K562 (cell line): ENCODE measurements around the gene ZBTB20. TPM values are rescaled to one million over a fixed set of nuclear protein-coding genes. Genes with fewer than 3 reads are reported as not detected.

ENCODE experiments used
- ATAC-seq: fragments of 200-7000 bp; cut with Tn5 transposase; 3 replicates; pipeline ENCODE4 v1.9.1; 2020; ENCODE audit warnings: moderate library complexity
- BruUV-seq: library from RNA; stranded (reverse); fragments of 400-500 nt; replicated peaks from 2 replicates; lab custom pipeline; 2021; lab: Mats Ljungman, UMichigan
- CTCF ChIA-PET: fragments of 300-600 bp; formaldehyde crosslinking; extraction: SDS; loops from one replicate; lab custom pipeline; 2021; ENCODE audit warnings: low intra/inter-chr PET ratio; lab: Yijun Ruan, JAX
- POLR2A ChIA-PET: fragments of 300-600, 350-650 bp; sonication (Branson Sonifier 250); formaldehyde crosslinking; extraction: SDS; loops from one replicate; lab custom pipeline; 2021; ENCODE audit warnings: antibody characterized with exemption, inconsistent platforms; lab: Yijun Ruan, JAX
- DNase-seq, 4 experiments: peaks; one replicate each; pipeline versions ENCODE4 v3.0.0 to v3.0.0-alpha.2; 2011 to 2018; ENCODE audit warnings: low spot score in 3 of 4, mixed read lengths in 3 of 4; ENCODE audit errors: extremely low read depth in 1 of 4
- FAIRE-seq: peaks from 2 replicates; lab custom pipeline; 2011; peaks lifted over from hg19 to GRCh38; lab: Jason Lieb, UNC
- H2AFZ ChIP-seq: 2 replicates; pipeline ENCODE4 v1.6.0; 2011; ENCODE audit warnings: low read depth, low read length, control low read depth, inconsistent platforms
- H3K27ac ChIP-seq: fragments of 200-600 bp; 3 replicates; pipeline ENCODE4 v1.8.0; 2011; ENCODE audit warnings: low read depth, mild to moderate bottlenecking, control low read depth, inconsistent platforms, low read length, moderate library complexity, mixed read lengths; ENCODE audit errors: extremely low read depth
- H3K27me3 ChIP-seq, 2 experiments: fragments of 300-600 bp in 1 of 2; 2 replicates in 1 of 2; 3 replicates in 1 of 2; pipeline versions ENCODE4 v1.6.0 to v1.8.0; 2011; ENCODE audit warnings: inconsistent platforms in 2 of 2, low read length in 2 of 2, mild to moderate bottlenecking in 1 of 2, mixed read lengths in 1 of 2, moderate library complexity in 1 of 2; ENCODE audit not compliant: control insufficient read depth in 2 of 2, insufficient read depth in 2 of 2
- H3K36me3 ChIP-seq: fragments of 300-600 bp; 3 replicates; pipeline ENCODE4 v1.8.0; 2011; ENCODE audit warnings: mild to moderate bottlenecking, low read length, inconsistent platforms; ENCODE audit not compliant: control insufficient read depth, insufficient read depth
- H3K4me1 ChIP-seq, 2 experiments: fragments of 200-600 bp in 1 of 2; replicated peaks in 1 of 2; 2 replicates in 1 of 2; 3 replicates in 1 of 2; pipeline versions ENCODE4 v1.5.1 to v1.8.0; 2011; ENCODE audit warnings: inconsistent platforms in 2 of 2, low read length in 2 of 2, mild to moderate bottlenecking in 1 of 2, mixed read lengths in 1 of 2, moderate library complexity in 1 of 2; ENCODE audit not compliant: control insufficient read depth in 2 of 2, insufficient read depth in 2 of 2
- H3K4me2 ChIP-seq: 2 replicates; pipeline ENCODE4 v1.6.1; 2011; ENCODE audit warnings: low read length, control low read depth, inconsistent platforms, mixed read lengths; ENCODE audit not compliant: insufficient read depth
- H3K4me3 ChIP-seq: fragments of 200-600 bp; sonication (generic), shearing (Covaris generic); 2 replicates; pipeline ENCODE4 v1.5.1; 2016; ENCODE audit warnings: control low read depth, inconsistent platforms
- H3K79me2 ChIP-seq: fragments of 200-600 bp; 3 replicates; pipeline ENCODE4 v1.8.0; 2011; ENCODE audit warnings: low read length, inconsistent platforms; ENCODE audit not compliant: control insufficient read depth, insufficient read depth
- H3K9ac ChIP-seq, 2 experiments: 2 replicates each; pipeline versions ENCODE4 v1.6.0 to v1.6.1; 2011; ENCODE audit warnings: low read depth in 2 of 2, low read length in 2 of 2, control low read depth in 1 of 2, inconsistent platforms in 1 of 2, mild to moderate bottlenecking in 1 of 2, mixed read lengths in 1 of 2; ENCODE audit not compliant: insufficient read depth in 1 of 2
- H3K9me1 ChIP-seq: one replicate; pipeline ENCODE4 v1.6.0; 2011; ENCODE audit warnings: inconsistent platforms, mild to moderate bottlenecking, low read length, moderate library complexity; ENCODE audit not compliant: control insufficient read depth, insufficient read depth
- H3K9me3 ChIP-seq: replicated peaks from 2 replicates; pipeline ENCODE4 v1.5.1; 2011; ENCODE audit warnings: low read depth, low read length, inconsistent platforms; ENCODE audit not compliant: control insufficient read depth, insufficient read depth
- H4K20me1 ChIP-seq: replicated peaks from 2 replicates; pipeline ENCODE4 v1.6.1; 2011; ENCODE audit warnings: low read length, inconsistent platforms, mixed read lengths; ENCODE audit not compliant: control insufficient read depth, insufficient read depth
- ARID1B ChIP-seq: fragments of 450-650 bp; IDR thresholded peaks from 2 replicates; pipeline ENCODE4 v1.6.1; 2016; ENCODE audit warnings: antibody characterized with exemption, mild to moderate bottlenecking, inconsistent platforms
- ATF7 ChIP-seq: fragments of 450-650 bp; IDR thresholded peaks from 2 replicates; pipeline ENCODE4 v1.7.1; 2014; ENCODE audit warnings: mild to moderate bottlenecking, moderate library complexity
- BRF1 ChIP-seq: IDR thresholded peaks from 3 replicates; pipeline ENCODE4 v1.6.1; 2011; ENCODE audit warnings: borderline replicate concordance, mild to moderate bottlenecking; ENCODE audit not compliant: insufficient read length; ENCODE audit errors: extremely low read depth
- CBX3 ChIP-seq, 2 experiments: IDR thresholded peaks; 1 replicate in 1 of 2; 2 replicates in 1 of 2; pipeline ENCODE4 v1.6.1; 2012; ENCODE audit warnings: inconsistent platforms in 2 of 2, low read length in 2 of 2, borderline replicate concordance in 1 of 2, control low read depth in 1 of 2
- FOXP1 ChIP-seq: sonication (generic); formaldehyde crosslinking; IDR thresholded peaks from 2 replicates; pipeline ENCODE4 v1.8.0; 2022; ENCODE audit warnings: mild to moderate bottlenecking, missing genetic modification reagents
- GABPB2 ChIP-seq: fragments of 250-450 bp; sonication (Bioruptor Pico); conservative IDR thresholded peaks from 2 replicates; pipeline ENCODE4 v1.5.1; 2021; ENCODE audit warnings: mild to moderate bottlenecking
- HDAC2 ChIP-seq: fragments of 450-650 bp; IDR thresholded peaks from 2 replicates; pipeline ENCODE4 v1.6.1; 2016; ENCODE audit warnings: mild to moderate bottlenecking
- JUNB ChIP-seq: fragments of 450-650 bp; formaldehyde crosslinking; conservative IDR thresholded peaks from 2 replicates; pipeline ENCODE4 v1.4.0; 2020; ENCODE audit warnings: mild to moderate bottlenecking
- MEF2A ChIP-seq: IDR thresholded peaks from 2 replicates; pipeline ENCODE4 v1.6.1; 2011; ENCODE audit warnings: low read depth, mild to moderate bottlenecking, low read length, moderate library complexity; ENCODE audit not compliant: control insufficient read depth
- MXI1 ChIP-seq: IDR thresholded peaks from 2 replicates; pipeline ENCODE4 v1.6.1; 2011; ENCODE audit warnings: low read depth, mild to moderate bottlenecking, improper control_type of control experiment, low read length
- POLR2H ChIP-seq: IDR thresholded peaks from 2 replicates; pipeline ENCODE4 v1.6.1; 2016; ENCODE audit warnings: missing genetic modification characterization, low read depth, mild to moderate bottlenecking, control low read depth, missing compliant biosample characterization, moderate library complexity
- RBM34 ChIP-seq: fragments of 200-400 bp; formaldehyde crosslinking; IDR thresholded peaks from 2 replicates; pipeline ENCODE4 v1.6.1; 2018; ENCODE audit warnings: low read length, borderline replicate concordance; ENCODE audit not compliant: insufficient read depth
- STAT5A ChIP-seq: IDR thresholded peaks from 2 replicates; pipeline ENCODE4 v1.6.1; 2012; ENCODE audit warnings: low read length, inconsistent platforms, borderline replicate concordance
- TGIF2 ChIP-seq: sonication (generic); formaldehyde crosslinking; IDR thresholded peaks from 2 replicates; pipeline ENCODE4 v1.8.1; 2022; ENCODE audit warnings: mild to moderate bottlenecking, missing genetic modification reagents, moderate library complexity
- ZNF133 ChIP-seq: fragments of 250-450 bp; sonication (Bioruptor Pico); IDR thresholded peaks from 2 replicates; pipeline ENCODE4 v1.4.0; 2020; ENCODE audit warnings: mild to moderate bottlenecking
- ZNF3 ChIP-seq: fragments of 250-450 bp; sonication (Bioruptor Pico); IDR thresholded peaks from 2 replicates; pipeline ENCODE4 v1.5.0; 2021; ENCODE audit warnings: mild to moderate bottlenecking, moderate library complexity
- WGBS: fragments of 100-300 bp; shearing (Covaris generic); methylation state at CpG from one replicate; pipeline ENCODE4 v1.1.6; 2016; ENCODE audit warnings: low coverage, mixed read lengths; ENCODE audit not compliant: insufficient coverage; ENCODE audit errors: missing lambda C conversion rate; 5-methylcytosine and 5-hydroxymethylcytosine counted together
- in situ Hi-C: fragments of 300-500 bp; cut with MboI; formaldehyde crosslinking; loops from 4 replicates; pipeline ENCODE4 v1.15.0; 2018; ENCODE audit warnings: inconsistent platforms, mixed read lengths
- intact Hi-C: fragments of 100-400 bp; cut with micrococcal nuclease; formaldehyde crosslinking; loops from 2 replicates; pipeline ENCODE4 v1.14.2; 2022
- polyA plus RNA-seq, 8 experiments: library from polyadenylated mRNA; depleted of rRNA in 4 of 8; stranded (reverse) in 5 of 8; unstranded in 3 of 8; fragments of >200 nt; fragmentation: Nextera tagmentation in 2 of 8; fragmentation: Illumina TruSeq in 1 of 8; extraction: Ambion mirVana in 2 of 8; extraction: Trizol in 1 of 8; gene quantifications; 2 replicates each; pipeline versions ENCODE4 v1.2.1 to v1.2.3, GENCODE V29; 2011 to 2014; ENCODE audit warnings: inconsistent platforms in 1 of 8, missing spikeins in 1 of 8
- total RNA-seq, 7 experiments: library from RNA; depleted of rRNA in 6 of 7; stranded (reverse); fragments of >200 nt in 6 of 7; fragmentation: Illumina TruSeq in 2 of 7; extraction: Trizol in 2 of 7; gene quantifications; 2 replicates each; pipeline versions ENCODE4 v1.2.1 to v1.2.3, GENCODE V29; 2011 to 2021; ENCODE audit warnings: low replicate concordance in 1 of 7

Gene ZBTB20
- total and polyA plus RNA-seq, 9 of the 15 experiments (the other 6 are each of a cell fraction or from before 2014, with no cell fraction given): 0.17 to 1.7 (median 0.45) TPM

- TF ChIP-seq POLR2H (tag) (no peak), CBX3 (IDR thresholded peaks at IDR 0.05; ENCODE audit: borderline replicate concordance in 1 of 2, low read length in 2 of 2) (no peak), BRF1 (no peak), ATF7 (no peak)
These were observed 795.3 kb downstream of the ZBTB20 start (continued) for GRCh38 chr3:114351822-114352145.

GRCh38 chr3:114351123-114351821 lies 795.8 kb downstream of the ZBTB20 start:
- in situ Hi-C loops: no loop called here
- ATAC-seq (no peak), FAIRE-seq (no peak), DNase-seq (no peak)
- no peaks in the 10 kb centered on the region for H3K9me3 ChIP-seq
- H4K20me1 ChIP-seq: no peaks in the 10 kb centered on the region
- peaks cover 0 to 10% of the 10 kb centered on the region in 2 experiments; a peak in 2 of 5 replicates for H3K27me3 ChIP-seq
- no peak overlapping the region for H2AFZ ChIP-seq
- H3K4me1 ChIP-seq: no peaks in the 10 kb centered on the region
- WGBS: 37% methylated on average over 30 of the region's 64 CpGs
- H3K9ac ChIP-seq: no peak overlapping the region
- BruUV-seq: no TSS peak
- no peaks in the 10 kb centered on the region for H3K9me1 ChIP-seq
- ChIA-PET CTCF (no interaction called here), POLR2A (no interaction called here)
- no peaks in the 10 kb centered on the region for H3K79me2 ChIP-seq
- intact Hi-C loops: no loop called here
- H3K4me3 ChIP-seq: no peak overlapping the region
- no peak overlapping the region for H3K4me2 ChIP-seq
- H3K36me3 ChIP-seq: no peaks in the 10 kb centered on the region
- no peak for TF ChIP-seq JUNB (CRISPR knock-in tag)
- no peak for TF ChIP-seq GABPB2 (CRISPR knock-in tag)
- no peak for TF ChIP-seq MEF2A
- no peak for TF ChIP-seq RBM34
- TF ChIP-seq ARID1B: no peak
- no peak for TF ChIP-seq MXI1
- TF ChIP-seq STAT5A: no peak
- no peak for TF ChIP-seq ZNF3 (CRISPR knock-in tag)
- no peak for TF ChIP-seq ZNF133
- TF ChIP-seq FOXP1 (CRISPR knock-in tag): no peak
- TF ChIP-seq TGIF2 (CRISPR knock-in tag): no peak
- TF ChIP-seq HDAC2: no peak
- no peak overlapping the region for H3K27ac ChIP-seq
